Mesenchymal stem cell (in vitro differentiated cells and primary cell): ENCODE data around the gene RASL10A.

Experiments
- DNase-seq: peaks from one replicate; pipeline ENCODE4 v3.0.0-alpha.2; 2013
- H2AFZ ChIP-seq: one replicate; pipeline ENCODE4 v1.6.1; 2013; ENCODE audit warnings: low read depth, mild to moderate bottlenecking, control low read depth, inconsistent platforms, low read length, moderate library complexity
- H2AK5ac ChIP-seq: 2 replicates; pipeline ENCODE4 v1.6.1; 2013; ENCODE audit warnings: low read length, moderate library complexity, mild to moderate bottlenecking, inconsistent platforms; ENCODE audit not compliant: severe bottlenecking
- H2BK120ac ChIP-seq: one replicate; pipeline ENCODE4 v1.6.1; 2013; ENCODE audit warnings: low read depth, mild to moderate bottlenecking, inconsistent platforms, low read length, moderate library complexity
- H2BK12ac ChIP-seq, 2 experiments: one replicate each; pipeline ENCODE4 v1.6.1; 2013; ENCODE audit warnings: inconsistent platforms in 2 of 2, low read length in 2 of 2, mild to moderate bottlenecking in 2 of 2, moderate library complexity in 2 of 2, control low read depth in 1 of 2
- H2BK15ac ChIP-seq: one replicate; pipeline ENCODE4 v1.6.1; 2013; ENCODE audit warnings: mild to moderate bottlenecking, low read depth, inconsistent platforms; ENCODE audit not compliant: poor library complexity, severe bottlenecking
- H2BK5ac ChIP-seq: 2 replicates; pipeline ENCODE4 v1.6.1; 2013; ENCODE audit warnings: low read depth, mild to moderate bottlenecking, low read length, control low read depth, inconsistent platforms; ENCODE audit not compliant: poor library complexity, severe bottlenecking
- H3K14ac ChIP-seq, 2 experiments: one replicate each; pipeline ENCODE4 v1.6.1; 2013; ENCODE audit warnings: inconsistent platforms in 2 of 2, low read length in 2 of 2, control low read depth in 1 of 2, mild to moderate bottlenecking in 1 of 2, moderate library complexity in 1 of 2
- H3K18ac ChIP-seq, 2 experiments: one replicate each; pipeline ENCODE4 v1.6.1; 2013; ENCODE audit warnings: inconsistent platforms in 2 of 2, low read length in 2 of 2, control low read depth in 1 of 2, low read depth in 1 of 2, mild to moderate bottlenecking in 1 of 2
- H3K23ac ChIP-seq, 2 experiments: one replicate each; pipeline ENCODE4 v1.6.1; 2013; ENCODE audit warnings: inconsistent platforms in 2 of 2, low read length in 2 of 2, mild to moderate bottlenecking in 2 of 2, moderate library complexity in 2 of 2, control low read depth in 1 of 2
- H3K27ac ChIP-seq: 2 replicates; pipeline ENCODE4 v1.5.1; 2013; ENCODE audit warnings: mild to moderate bottlenecking, moderate library complexity, low read length, control low read depth, inconsistent platforms; ENCODE audit not compliant: poor library complexity, severe bottlenecking
- H3K27me3 ChIP-seq, 2 experiments: 2 replicates each; pipeline versions ENCODE4 v1.6.1 to v1.7.0; 2013; ENCODE audit warnings: low read length in 2 of 2, mild to moderate bottlenecking in 2 of 2, moderate library complexity in 2 of 2, control low read depth in 1 of 2, inconsistent platforms in 1 of 2; ENCODE audit not compliant: control insufficient read depth in 1 of 2, insufficient read depth in 1 of 2
- H3K36me3 ChIP-seq, 2 experiments: 2 replicates each; pipeline versions ENCODE4 v1.6.1 to v1.7.0; 2013; ENCODE audit warnings: low read length in 2 of 2, control low read depth in 1 of 2, inconsistent platforms in 1 of 2, low read depth in 1 of 2, mild to moderate bottlenecking in 1 of 2; ENCODE audit not compliant: insufficient read depth in 2 of 2, control insufficient read depth in 1 of 2
- H3K4ac ChIP-seq, 2 experiments: one replicate each; pipeline ENCODE4 v1.6.1; 2013; ENCODE audit warnings: inconsistent platforms in 2 of 2, low read length in 2 of 2, mild to moderate bottlenecking in 2 of 2, moderate library complexity in 2 of 2, control low read depth in 1 of 2, low read depth in 1 of 2
- H3K4me1 ChIP-seq: 2 replicates; pipeline ENCODE4 v1.6.1; 2013; ENCODE audit warnings: low read depth, low read length, control low read depth; ENCODE audit not compliant: control insufficient read depth, insufficient read depth
- H3K4me2 ChIP-seq: 2 replicates; pipeline ENCODE4 v1.6.1; 2013; ENCODE audit warnings: low read length, mild to moderate bottlenecking, inconsistent platforms; ENCODE audit not compliant: poor library complexity, severe bottlenecking
- H3K4me3 ChIP-seq, 2 experiments: 2 replicates each; pipeline versions ENCODE4 v1.5.1 to v1.7.0; 2013; ENCODE audit warnings: low read length in 2 of 2, mild to moderate bottlenecking in 2 of 2, control low read depth in 1 of 2, low read depth in 1 of 2; ENCODE audit not compliant: insufficient read depth in 1 of 2
- H3K79me1 ChIP-seq: replicated peaks from 2 replicates; pipeline ENCODE4 v1.6.1; 2013; ENCODE audit warnings: mild to moderate bottlenecking, control low read depth, low read length, inconsistent platforms; ENCODE audit not compliant: poor library complexity, severe bottlenecking
- H3K9ac ChIP-seq: 2 replicates; pipeline ENCODE4 v1.7.0; 2013; ENCODE audit warnings: mild to moderate bottlenecking, low read length, moderate library complexity
- H3K9me3 ChIP-seq: 2 replicates; pipeline ENCODE4 v1.7.0; 2013; ENCODE audit warnings: mild to moderate bottlenecking, low read length; ENCODE audit not compliant: control insufficient read depth
- H4K8ac ChIP-seq: one replicate; pipeline ENCODE4 v1.6.1; 2013; ENCODE audit warnings: inconsistent platforms, mild to moderate bottlenecking, low read length, moderate library complexity
- H4K91ac ChIP-seq: one replicate; pipeline ENCODE4 v1.6.1; 2013; ENCODE audit warnings: mild to moderate bottlenecking, low read length, inconsistent platforms
- WGBS: methylation state at CpG from one replicate; pipeline ENCODE4 v1.1.7; 2013; ENCODE audit warnings: mixed read lengths; 5-methylcytosine and 5-hydroxymethylcytosine counted together

RASL10A gene

GRCh38 chr22:29308148-29308790, 7.2 kb downstream of the RASL10A start:
- no peak overlapping the region for H2AK5ac ChIP-seq
- no peak overlapping the region for H4K8ac ChIP-seq
- peaks cover 4 to 38% of the 10 kb centered on the region in 2 experiments for H3K36me3 ChIP-seq
- H3K27ac ChIP-seq: no peak overlapping the region
- peak overlapping the region; percentile 87 for H3K9ac ChIP-seq
- DNase-seq: no peak
- H2BK120ac ChIP-seq: no peak overlapping the region
- peak overlapping the region in 1 of 2 experiments; percentile 35 for H3K14ac ChIP-seq
- no peak overlapping the region for H2BK5ac ChIP-seq
- peaks cover 55% of the 10 kb centered on the region for H3K4me1 ChIP-seq
- peaks cover 23% of the 10 kb centered on the region for H3K79me1 ChIP-seq
- H4K91ac ChIP-seq: peak overlapping the region; percentile 8
- 92% methylated on average over 50 of the region's 50 CpGs for WGBS
- peak overlapping the region in 1 of 2 experiments; percentile 13 for H3K18ac ChIP-seq
- H2AFZ ChIP-seq: no peak overlapping the region
- peaks cover 0 to 6% of the 10 kb centered on the region in 2 experiments for H3K27me3 ChIP-seq
- H3K9me3 ChIP-seq: no peaks in the 10 kb centered on the region
- H3K4ac ChIP-seq: no peak overlapping the region
- no peak overlapping the region for H2BK15ac ChIP-seq
- H3K4me3 ChIP-seq: peak overlapping the region in 1 of 2 experiments; percentile 96
- H2BK12ac ChIP-seq: peak overlapping the region in 1 of 2 experiments; percentile 16
- H3K23ac ChIP-seq: no peak overlapping the region
- H3K4me2 ChIP-seq: no peak overlapping the region

GRCh38 chr22:29307596-29308147, 7.8 kb downstream of the RASL10A start:
- H3K14ac ChIP-seq: peak overlapping the region in 1 of 2 experiments; percentile 91
- no peak overlapping the region for H4K8ac ChIP-seq
- DNase-seq: peak; percentile 40
- peak overlapping the region in 1 of 2 experiments; percentile 66 for H3K23ac ChIP-seq
- no peak overlapping the region for H2AK5ac ChIP-seq
- no peaks in the 10 kb centered on the region for H3K9me3 ChIP-seq
- H3K27ac ChIP-seq: no peak overlapping the region
- peak overlapping the region in 1 of 2 experiments; percentile 82 for H2BK12ac ChIP-seq
- 74% methylated on average over 20 of the region's 20 CpGs for WGBS
- peak overlapping the region; percentile 90 for H2BK15ac ChIP-seq
- H3K4me3 ChIP-seq: peak overlapping the region; percentile 71 to 96
- peak overlapping the region; percentile 54 for H2AFZ ChIP-seq
- H3K36me3 ChIP-seq: peaks cover 4 to 36% of the 10 kb centered on the region in 2 experiments
- H3K4me2 ChIP-seq: peak overlapping the region; percentile 63
- no peak overlapping the region for H2BK5ac ChIP-seq
- H3K4ac ChIP-seq: peak overlapping the region in 1 of 2 experiments; percentile 76
- H4K91ac ChIP-seq: peak overlapping the region; percentile 5
- H3K18ac ChIP-seq: peak overlapping the region in 1 of 2 experiments; percentile 84
- peaks cover 57% of the 10 kb centered on the region for H3K4me1 ChIP-seq
- peaks cover 0 to under 1% of the 10 kb centered on the region in 2 experiments for H3K27me3 ChIP-seq
- no peak overlapping the region for H2BK120ac ChIP-seq
- H3K9ac ChIP-seq: peak overlapping the region; percentile 87
- peaks cover 21% of the 10 kb centered on the region for H3K79me1 ChIP-seq

GRCh38 chr22:29306835-29307595, 8.5 kb downstream of the RASL10A start:
- H3K36me3 ChIP-seq: peaks cover 0 to 33% of the 10 kb centered on the region in 2 experiments
- H3K9me3 ChIP-seq: no peaks in the 10 kb centered on the region
- peak overlapping the region; percentile 81 for H3K27ac ChIP-seq
- H3K14ac ChIP-seq: peak overlapping the region in 1 of 2 experiments; percentile 91
- H2BK12ac ChIP-seq: peak overlapping the region in 1 of 2 experiments; percentile 82
- H3K23ac ChIP-seq: peak overlapping the region in 1 of 2 experiments; percentile 66
- H2BK15ac ChIP-seq: peak overlapping the region; percentile 90
- H3K4me3 ChIP-seq: peak overlapping the region; percentile 71 to 96
- peak overlapping the region; percentile 87 for H4K8ac ChIP-seq
- H2AK5ac ChIP-seq: no peak overlapping the region
- peaks cover 58% of the 10 kb centered on the region for H3K4me1 ChIP-seq
- H3K4ac ChIP-seq: peak overlapping the region; percentile 52 to 76
- peak overlapping the region; percentile 72 for H2AFZ ChIP-seq
- DNase-seq: peak; percentile 83
- WGBS: 3% methylated on average over 53 of the region's 83 CpGs
- peak overlapping the region; percentile 87 for H3K9ac ChIP-seq
- H2BK5ac ChIP-seq: peak overlapping the region; percentile 39
- peak overlapping the region; percentile 90 for H3K4me2 ChIP-seq
- H2BK120ac ChIP-seq: peak overlapping the region; percentile 95
- peaks cover 18% of the 10 kb centered on the region for H3K79me1 ChIP-seq
- peak overlapping the region; percentile 68 to 92 for H3K18ac ChIP-seq
- no peaks in the 10 kb centered on the region for H3K27me3 ChIP-seq
- H4K91ac ChIP-seq: peak overlapping the region; percentile 76
